HG03135 (cell line): ENCODE results near the gene CSNK1G2.

Experiments used
- ATAC-seq: cut with Tn5 transposase; IDR thresholded peaks from one replicate; pipeline ENCODE4 v1.9.1; 2021; ENCODE audit warnings: mild to moderate bottlenecking, moderate library complexity; ENCODE audit not compliant: unreplicated experiment

CSNK1G2 gene

GRCh38 chr19:2014731-2015607 is 74.0 kb downstream of the CSNK1G2 start:
- no peak for ATAC-seq

- ATAC-seq: no peak
These were observed 74.6 kb downstream of the CSNK1G2 start, which contains the start of gene BTBD2 for GRCh38 chr19:2015608-2015950. BTBD2 (minus strand) TSS chr19:2015714; CDS start chr19:2015703, 11 bp downstream.

GRCh38 chr19:2016041-2016807 is 75.3 kb downstream of the CSNK1G2 start:
- no peak for ATAC-seq

- no peak for ATAC-seq
These were observed 77.8 kb downstream of the CSNK1G2 start for GRCh38 chr19:2018752-2019151.

- no peak for ATAC-seq
These were observed 80.6 kb downstream of the CSNK1G2 start for GRCh38 chr19:2021453-2022140.

GRCh38 chr19:2022289-2022688 is 81.3 kb downstream of the CSNK1G2 start:
- no peak for ATAC-seq

GRCh38 chr19:2026770-2027169 is 85.8 kb downstream of the CSNK1G2 start:
- no peak for ATAC-seq

- no peak for ATAC-seq
These were observed 86.4 kb downstream of the CSNK1G2 start for GRCh38 chr19:2027361-2027760.
